HCT116 (cell line): ENCODE data around the gene CNTFR. TPM values are rescaled to one million over a fixed set of nuclear protein-coding genes. Genes with fewer than 3 reads are reported as not detected.

Experiments
- ATAC-seq: fragments of 200-7000 bp; cut with Tn5 transposase; 2 replicates; pipeline ENCODE4 v1.9.1; 2020; ENCODE audit warnings: mild to moderate bottlenecking, moderate library complexity
- BruUV-seq: library from RNA; stranded (reverse); fragments of 400-500 nt; replicated peaks from 2 replicates; lab custom pipeline; 2021; lab: Mats Ljungman, UMichigan
- CTCF ChIA-PET: fragments of 300-600 bp; sonication (Branson Sonifier 250); formaldehyde crosslinking; loops from one replicate; lab custom pipeline; 2021; ENCODE audit warnings: antibody characterized with exemption; lab: Charles Lee
- POLR2A ChIA-PET: fragments of 300-600, 350-600 bp; sonication (Branson Sonifier 250); formaldehyde crosslinking; loops from one replicate; lab custom pipeline; 2021; ENCODE audit warnings: antibody characterized with exemption; lab: Charles Lee
- RAD21 ChIA-PET, 2 experiments: fragments of 300-600 bp; sonication (Branson Sonifier 250); formaldehyde crosslinking; loops; one replicate each; lab custom pipeline; 2023; ENCODE audit warnings: low total read pairs in 2 of 2; ENCODE audit not compliant: uncharacterized antibody in 2 of 2, unreplicated experiment in 2 of 2, low non-redundant PET in 1 of 2; lab: Charles Lee
- DNase-seq: peaks from one replicate; pipeline ENCODE4 v3.0.0-alpha.2; 2010; ENCODE audit warnings: low read depth, low spot score
- H2AFZ ChIP-seq: fragments of 200-600 bp; shearing (Covaris generic), sonication (generic); 2 replicates; pipeline ENCODE4 v1.6.1; 2017; ENCODE audit warnings: low read depth, mixed run types, mixed read lengths, antibody characterized with exemption, low read length; ENCODE audit not compliant: poor library complexity, severe bottlenecking
- H3K27ac ChIP-seq: 2 replicates; pipeline ENCODE4 v1.5.1; 2012; ENCODE audit warnings: low read depth, low read length
- H3K27me3 ChIP-seq: fragments of 200-600 bp; sonication (generic); 2 replicates; pipeline ENCODE4 v1.6.1; 2016; ENCODE audit warnings: mixed run types, low read length, mixed read lengths; ENCODE audit not compliant: insufficient read depth
- H3K36me3 ChIP-seq, 2 experiments: fragments of 200-500 bp in 1 of 2; fragments of 200-600 bp in 1 of 2; sonication (Bioruptor generic) in 1 of 2; sonication (generic) in 1 of 2; 2 replicates each; pipeline versions ENCODE4 v1.5.1 to v1.6.1; 2014 to 2016; ENCODE audit warnings: low read length in 2 of 2, inconsistent platforms in 1 of 2, mixed read lengths in 1 of 2, mixed run types in 1 of 2; ENCODE audit not compliant: insufficient read depth in 2 of 2, control insufficient read depth in 1 of 2
- H3K4me1 ChIP-seq, 2 experiments: fragments of 200-600 bp in 1 of 2; sonication (generic) in 1 of 2; 2 replicates each; pipeline versions ENCODE4 v1.5.1 to v1.6.1; 2012 to 2017; ENCODE audit warnings: low read length in 2 of 2, inconsistent platforms in 1 of 2, mild to moderate bottlenecking in 1 of 2, mixed read lengths in 1 of 2, mixed run types in 1 of 2, moderate library complexity in 1 of 2; ENCODE audit not compliant: insufficient read depth in 2 of 2, control insufficient read depth in 1 of 2
- H3K4me2 ChIP-seq: fragments of 200-600 bp; sonication (generic); 2 replicates; pipeline ENCODE4 v1.6.1; 2017; ENCODE audit warnings: mixed run types, low read length, mixed read lengths
- H3K4me3 ChIP-seq, 2 experiments: fragments of 200-600 bp in 1 of 2; sonication (generic) in 1 of 2; replicated peaks in 1 of 2; 2 replicates each; pipeline ENCODE4 v1.5.1; 2011 to 2016; ENCODE audit warnings: low read length in 2 of 2, control low read depth in 1 of 2, low read depth in 1 of 2, mild to moderate bottlenecking in 1 of 2, mixed read lengths in 1 of 2, mixed run types in 1 of 2
- H3K79me2 ChIP-seq: fragments of 200-600 bp; sonication (generic); 2 replicates; pipeline ENCODE4 v1.6.1; 2017; ENCODE audit warnings: mild to moderate bottlenecking, mixed run types, low read length, moderate library complexity, mixed read lengths; ENCODE audit not compliant: insufficient read depth
- H3K9ac ChIP-seq: fragments of 200-600 bp; sonication (generic); 2 replicates; pipeline ENCODE4 v1.6.1; 2016; ENCODE audit warnings: low read length, mixed read lengths
- H3K9me2 ChIP-seq: fragments of 200-600 bp; sonication (generic), shearing (Covaris generic); 2 replicates; pipeline ENCODE4 v1.6.1; 2017; ENCODE audit warnings: mixed run types, mild to moderate bottlenecking, moderate library complexity; ENCODE audit not compliant: insufficient read depth
- H3K9me3 ChIP-seq, 2 experiments: fragments of 200-500 bp in 1 of 2; fragments of 200-600 bp in 1 of 2; sonication (Bioruptor generic) in 1 of 2; sonication (generic) in 1 of 2; 2 replicates each; pipeline ENCODE4 v1.6.1; 2014 to 2017; ENCODE audit warnings: low read length in 2 of 2, mixed read lengths in 2 of 2, inconsistent platforms in 1 of 2, low read depth in 1 of 2, mild to moderate bottlenecking in 1 of 2, mixed run types in 1 of 2, moderate library complexity in 1 of 2; ENCODE audit not compliant: control insufficient read depth in 1 of 2, insufficient read depth in 1 of 2
- H4K20me1 ChIP-seq: fragments of 200-600 bp; sonication (generic), shearing (Covaris generic); 2 replicates; pipeline ENCODE4 v1.6.1; 2017; ENCODE audit warnings: mixed run types, mild to moderate bottlenecking, moderate library complexity; ENCODE audit not compliant: insufficient read depth
- CEBPB ChIP-seq: IDR thresholded peaks from 2 replicates; pipeline ENCODE4 v1.6.1; 2012; ENCODE audit warnings: low read depth
- EGR1 ChIP-seq: IDR thresholded peaks from 2 replicates; pipeline ENCODE4 v1.6.1; 2012; ENCODE audit warnings: low read depth
- ELF1 ChIP-seq: IDR thresholded peaks from 2 replicates; pipeline ENCODE4 v1.6.1; 2012; ENCODE audit warnings: low read depth, borderline replicate concordance
- EZH2 ChIP-seq: fragments of 200-600 bp; sonication (generic); IDR thresholded peaks from 2 replicates; pipeline ENCODE4 v1.6.1; 2017; ENCODE audit warnings: antibody characterized with exemption, mixed run types
- JUND ChIP-seq: IDR thresholded peaks from 2 replicates; pipeline ENCODE4 v1.6.1; 2012
- POLR2A ChIP-seq: IDR thresholded peaks from 2 replicates; pipeline ENCODE4 v1.7.0; 2011; ENCODE audit warnings: borderline replicate concordance; ENCODE audit not compliant: insufficient read depth, insufficient read length; ENCODE audit errors: extremely low read depth
- RAD21 ChIP-seq: IDR thresholded peaks from 2 replicates; pipeline ENCODE4 v1.6.1; 2012; ENCODE audit warnings: low read depth, mild to moderate bottlenecking
- REST ChIP-seq: IDR thresholded peaks from 2 replicates; pipeline ENCODE4 v1.6.1; 2012; ENCODE audit warnings: low read depth
- SIN3A ChIP-seq: IDR thresholded peaks from 2 replicates; pipeline ENCODE4 v1.6.1; 2012; ENCODE audit warnings: low read depth
- SP1 ChIP-seq: IDR thresholded peaks from 2 replicates; pipeline ENCODE4 v1.6.1; 2012; ENCODE audit warnings: low read depth
- TCF7L2 ChIP-seq: IDR thresholded peaks from 2 replicates; pipeline ENCODE4 v1.7.0; 2011; ENCODE audit warnings: borderline replicate concordance, inconsistent platforms; ENCODE audit not compliant: insufficient read depth, insufficient read length; ENCODE audit errors: extremely low read depth
- ZBTB33 ChIP-seq: IDR thresholded peaks from 2 replicates; pipeline ENCODE4 v1.6.1; 2011; ENCODE audit warnings: mild to moderate bottlenecking, low read length, moderate library complexity; ENCODE audit not compliant: insufficient replicate concordance; ENCODE audit errors: extremely low read depth
- ZFX ChIP-seq: fragments of 450-650 bp; IDR thresholded peaks from 2 replicates; pipeline ENCODE4 v1.6.1; 2017
- ZNF274 ChIP-seq: fragments of 200-500 bp; sonication (Bioruptor generic); IDR thresholded peaks from 2 replicates; pipeline ENCODE4 v1.6.1; 2014; ENCODE audit warnings: mild to moderate bottlenecking, low read depth, low read length, inconsistent platforms
- intact Hi-C: fragments of 100-400 bp; cut with micrococcal nuclease; formaldehyde crosslinking; loops from 2 replicates; pipeline ENCODE4 v1.10.0; 2022
- total RNA-seq: library from RNA; stranded (reverse); gene quantifications from one replicate; pipeline ENCODE4 v1.2.1, GENCODE V29; 2021; ENCODE audit not compliant: unreplicated experiment

CNTFR gene
- total RNA-seq, 1 experiment from 2014 or later = not detected

GRCh38 chr9:34546102-34546833, 43.3 kb downstream of the CNTFR start:
- DNase-seq = no peak
- no peak for TF ChIP-seq RAD21
- no peak for TF ChIP-seq EGR1
- TF ChIP-seq, all 23 proteins: peak for 0
- intact Hi-C loops = loop anchor here (5.0 kb wide), 1 partner anchor 214 kb away; no protein-coding TSS in a partner anchor
- H3K79me2 ChIP-seq = no peaks in the 10 kb centered on the region
- POLR2A ChIA-PET = no interaction called here
- H3K4me2 ChIP-seq = no peak overlapping the region
- peaks cover 0 to 4% of the 10 kb centered on the region in 2 experiments; a peak in 2 of 4 replicates for H3K4me1 ChIP-seq
- no peaks in the 10 kb centered on the region for H3K36me3 ChIP-seq
- CTCF ChIA-PET = interaction anchor here (0.6 to 2.8 kb wide), 3 partner anchors 26 to 143 kb away, joined by 4 to 47 read pairs (median 5); no protein-coding TSS in a partner anchor
- no peak overlapping the region for H2AFZ ChIP-seq
- no peak for ATAC-seq
- H3K9me3 ChIP-seq = no peaks in the 10 kb centered on the region
- no peaks in the 10 kb centered on the region for H3K27me3 ChIP-seq
- no peak overlapping the region for H3K27ac ChIP-seq
- RAD21 ChIA-PET = no interaction called here
- no peak overlapping the region for H3K9ac ChIP-seq
- no peaks in the 10 kb centered on the region for H4K20me1 ChIP-seq
- no TSS peak for BruUV-seq
- H3K4me3 ChIP-seq = no peak overlapping the region
- no peaks in the 10 kb centered on the region for H3K9me2 ChIP-seq

GRCh38 chr9:34545497-34545896, 44.0 kb downstream of the CNTFR start:
- H2AFZ ChIP-seq = no peak overlapping the region
- H3K36me3 ChIP-seq = no peaks in the 10 kb centered on the region
- POLR2A ChIA-PET = no interaction called here
- DNase-seq (no peak), ATAC-seq (no peak)
- H3K27me3 ChIP-seq = no peaks in the 10 kb centered on the region
- H3K9me3 ChIP-seq = no peaks in the 10 kb centered on the region
- no peaks in the 10 kb centered on the region for H3K79me2 ChIP-seq
- H3K9me2 ChIP-seq = no peaks in the 10 kb centered on the region
- H4K20me1 ChIP-seq = no peaks in the 10 kb centered on the region
- H3K9ac ChIP-seq = no peak overlapping the region
- no peak overlapping the region for H3K4me3 ChIP-seq
- intact Hi-C loops = loop anchor here (5.0 kb wide), 1 partner anchor 213 kb away; no protein-coding TSS in a partner anchor
- H3K27ac ChIP-seq = no peak overlapping the region
- RAD21 ChIA-PET = no interaction called here
- peaks cover 0 to 11% of the 10 kb centered on the region in 2 experiments; a peak in 3 of 4 replicates for H3K4me1 ChIP-seq
- BruUV-seq = no TSS peak
- no peak for TF ChIP-seq ZNF274
- TF ChIP-seq POLR2A = no peak
- no peak for TF ChIP-seq CEBPB
- TF ChIP-seq ELF1 = no peak
- no peak for TF ChIP-seq SP1
- TF ChIP-seq REST = no peak
- no peak for TF ChIP-seq ZBTB33
- no peak for TF ChIP-seq JUND
- TF ChIP-seq EGR1 = no peak
- TF ChIP-seq TCF7L2 = no peak
- no peak for TF ChIP-seq SIN3A
- TF ChIP-seq ZFX = no peak
- TF ChIP-seq EZH2 = no peak
- CTCF ChIA-PET = interaction anchor here (1.0 kb wide), 1 partner anchor 46 kb away, joined by 3 read pairs; no protein-coding TSS in a partner anchor
- H3K4me2 ChIP-seq = no peak overlapping the region
